Right lobe of liver (tissue), 6 donors: ENCODE data around the gene C15orf61. TPM values are rescaled to one million over a fixed set of nuclear protein-coding genes. Genes with fewer than 3 reads are reported as not detected.

Experiments
- ATAC-seq, 4 donors: fragments of 200-7000 bp; cut with Tn5 transposase; one replicate each; pipeline ENCODE4 v1.9.1; 2020; ENCODE audit warnings: mild to moderate bottlenecking in 4 of 4, moderate library complexity in 4 of 4
- DNase-seq, 3 donors: peaks; one replicate each; pipeline ENCODE4 v3.0.0-alpha.2; 2020
- H3K27ac ChIP-seq, 3 donors: fragments of 200-600 bp; one replicate each; pipeline ENCODE4 v1.8.0; 2022
- H3K27me3 ChIP-seq, 2 donors: fragments of 200-600 bp; one replicate each; pipeline ENCODE4 v1.8.0; 2022
- H3K36me3 ChIP-seq, 4 donors: fragments of 200-600 bp; sonication (generic) in 1 of 4; one replicate each; pipeline versions ENCODE4 v1.5.1 to v1.8.0; 2017 to 2022; ENCODE audit warnings: control low read depth in 1 of 4
- H3K4me1 ChIP-seq, 4 donors: fragments of 200-600 bp; sonication (generic) in 1 of 4; one replicate each; pipeline versions ENCODE4 v1.5.1 to v1.8.0; 2017 to 2022; ENCODE audit warnings: control low read depth in 1 of 4
- H3K4me3 ChIP-seq, 3 donors: fragments of 200-600 bp; one replicate each; pipeline ENCODE4 v1.8.0; 2022
- H3K9me3 ChIP-seq, 4 donors: fragments of 200-600 bp; sonication (generic) in 1 of 4; one replicate each; pipeline versions ENCODE4 v1.5.1 to v1.8.0; 2017 to 2022; ENCODE audit warnings: control low read depth in 1 of 4
- POLR2A ChIP-seq: fragments of 450-650 bp; IDR thresholded peaks from one replicate; pipeline ENCODE4 v1.6.1; 2017; ENCODE audit warnings: antibody characterized with exemption, mild to moderate bottlenecking
- WGBS: methylation state at CpG from one replicate; pipeline ENCODE4 v1.1.6; 2018; ENCODE audit warnings: low coverage, low lambda C conversion rate; ENCODE audit not compliant: insufficient coverage; ENCODE audit errors: missing lambda C conversion rate; 5-methylcytosine and 5-hydroxymethylcytosine counted together
- intact Hi-C, 2 donors: fragments of 100-400 bp; cut with DNase I; formaldehyde crosslinking; loops; one replicate each; pipeline versions ENCODE4 v1.11.2 to v1.14.1; 2022
- total RNA-seq, 6 experiments: library from RNA; depleted of rRNA in 2 of 6; stranded (reverse); fragments of >200 nt in 2 of 6; fragmentation: NEBNext Ultra II Directional in 3 of 6; extraction: Animal tissue kit (Norgen Biotek cat#: 25700) in 3 of 6; gene quantifications; one replicate each; pipeline versions ENCODE4 v1.1.0 to v1.2.4, GENCODE V29; 2016 to 2023
- TF ChIP-seq, protein P1 (sequence below), 4 donors: fragments of 200-600 bp in 3 of 4; fragments of 450-650 bp in 1 of 4; IDR thresholded peaks; one replicate each; pipeline versions ENCODE4 v1.5.1 to v1.8.0; 2016 to 2022; ENCODE audit warnings: antibody characterized with exemption in 4 of 4, mild to moderate bottlenecking in 2 of 4
- donor health status: DM: no; HTN: yes; CAD: no.
- donor health status: DM: no; HTN: no; CAD: no.
- donor health status: DM: no; HTN: no; CAD: no.
- donor health status: DM: no; HTN: yes; CAD: no.
- donor health status: DM: no; HTN: yes; CAD: no.

The C15orf61 gene
- total RNA-seq, 6 experiments from 2014 or later: 1.4 to 3.0 (median 2.3) TPM

DNA sequence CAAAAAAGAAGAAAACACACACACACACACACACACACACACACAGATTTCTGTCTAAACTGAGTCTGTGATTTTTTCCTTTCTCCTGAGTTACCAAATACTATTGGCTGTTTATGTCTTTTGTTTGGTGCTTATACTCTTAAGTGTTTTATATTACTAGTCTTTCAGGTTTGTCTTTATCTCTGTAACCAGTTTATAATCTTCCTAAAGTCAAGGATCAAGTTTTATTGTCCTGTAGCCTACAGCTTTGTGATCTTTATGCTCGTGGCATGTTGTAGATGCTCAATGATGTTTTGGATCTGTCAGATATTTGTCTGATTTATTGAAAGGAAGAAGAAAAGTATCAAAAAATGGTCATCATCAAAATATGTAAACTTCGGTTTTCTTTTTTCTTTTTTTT, 26.1 kb downstream of the C15orf61 start:
- no peak for TF ChIP-seq POLR2A
- TF ChIP-seq, protein P1, sequence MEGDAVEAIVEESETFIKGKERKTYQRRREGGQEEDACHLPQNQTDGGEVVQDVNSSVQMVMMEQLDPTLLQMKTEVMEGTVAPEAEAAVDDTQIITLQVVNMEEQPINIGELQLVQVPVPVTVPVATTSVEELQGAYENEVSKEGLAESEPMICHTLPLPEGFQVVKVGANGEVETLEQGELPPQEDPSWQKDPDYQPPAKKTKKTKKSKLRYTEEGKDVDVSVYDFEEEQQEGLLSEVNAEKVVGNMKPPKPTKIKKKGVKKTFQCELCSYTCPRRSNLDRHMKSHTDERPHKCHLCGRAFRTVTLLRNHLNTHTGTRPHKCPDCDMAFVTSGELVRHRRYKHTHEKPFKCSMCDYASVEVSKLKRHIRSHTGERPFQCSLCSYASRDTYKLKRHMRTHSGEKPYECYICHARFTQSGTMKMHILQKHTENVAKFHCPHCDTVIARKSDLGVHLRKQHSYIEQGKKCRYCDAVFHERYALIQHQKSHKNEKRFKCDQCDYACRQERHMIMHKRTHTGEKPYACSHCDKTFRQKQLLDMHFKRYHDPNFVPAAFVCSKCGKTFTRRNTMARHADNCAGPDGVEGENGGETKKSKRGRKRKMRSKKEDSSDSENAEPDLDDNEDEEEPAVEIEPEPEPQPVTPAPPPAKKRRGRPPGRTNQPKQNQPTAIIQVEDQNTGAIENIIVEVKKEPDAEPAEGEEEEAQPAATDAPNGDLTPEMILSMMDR (IDR thresholded peaks at IDR 0.05): no peak
- intact Hi-C loops: no loop called here
- WGBS: 88% methylated on average over 2 of the region's 2 CpGs
- ATAC-seq (no peak), DNase-seq (no peak)
- Histone ChIP-seq H3K9me3 (no peaks in the 10 kb centered on the region), H3K4me1 (peaks cover 0 to 10% (median 0%) of the 10 kb centered on the region in 4 donors), H3K36me3 (peaks cover 0 to 11% (median 2%) of the 10 kb centered on the region in 4 donors), H3K4me3 (no peak overlapping the region), H3K27me3 (no peaks in the 10 kb centered on the region), H3K27ac (no peak overlapping the region)

DNA sequence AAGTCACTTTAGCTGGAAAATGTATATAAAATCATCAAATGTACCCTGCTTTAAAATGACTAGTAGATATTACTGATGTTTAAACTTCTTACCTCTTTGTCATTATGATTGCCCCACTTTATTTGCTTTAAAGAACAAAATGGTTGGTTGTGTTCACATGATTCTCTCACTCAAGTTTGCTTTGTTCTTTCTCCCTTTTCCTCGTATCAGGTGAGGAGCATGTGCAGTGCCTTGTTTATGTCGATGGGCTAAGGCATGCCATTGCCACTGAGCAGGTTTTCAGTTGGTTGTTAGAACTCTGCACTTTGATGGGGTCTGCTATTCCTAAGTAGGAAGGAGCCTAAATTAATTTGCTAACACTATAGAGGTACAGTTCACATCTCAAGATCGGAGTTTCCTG, 26.9 kb downstream of the C15orf61 start:
- Histone ChIP-seq H3K4me1 (peaks cover 0 to 10% (median 0%) of the 10 kb centered on the region in 4 donors), H3K36me3 (peaks cover 0 to 11% (median 2%) of the 10 kb centered on the region in 4 donors), H3K9me3 (no peaks in the 10 kb centered on the region), H3K27me3 (no peaks in the 10 kb centered on the region), H3K4me3 (no peak overlapping the region), H3K27ac (no peak overlapping the region)
- ATAC-seq (no peak), DNase-seq (no peak)
- no peak for TF ChIP-seq POLR2A
- TF ChIP-seq, protein P1 (IDR thresholded peaks at IDR 0.05): no peak
- 71% methylated on average over 2 of the region's 3 CpGs for WGBS
- intact Hi-C loops: no loop called here

DNA sequence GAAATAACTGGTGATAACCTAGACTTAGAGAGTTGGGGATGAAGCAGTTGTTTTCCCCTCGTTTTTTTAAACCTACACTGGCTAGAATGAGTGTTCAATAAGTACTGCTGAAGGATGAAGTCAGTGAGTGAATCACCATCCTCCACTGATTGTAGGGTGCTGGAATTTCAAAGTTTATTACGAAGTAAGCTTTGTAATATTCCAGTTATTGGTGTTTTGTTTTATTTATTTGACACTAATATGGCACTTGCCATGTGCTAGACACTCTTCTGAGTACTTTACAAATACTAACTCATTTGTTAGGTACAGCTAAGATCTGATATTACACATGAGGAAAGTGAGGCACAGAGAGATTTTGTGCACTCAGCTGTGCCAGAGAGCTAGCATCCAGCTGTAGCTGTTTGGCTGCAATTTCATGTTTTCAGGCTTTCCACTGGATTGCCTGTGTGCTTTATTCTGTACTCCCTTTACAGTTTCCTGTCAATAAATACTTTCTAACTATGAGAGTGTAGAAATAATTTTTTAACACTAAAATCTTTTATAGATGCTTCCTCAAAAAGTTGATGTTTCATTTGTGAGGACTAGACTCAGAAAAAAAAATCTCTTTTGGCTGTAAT, 27.4 kb downstream of the C15orf61 start:
- peaks cover 0 to 11% (median 2%) of the 10 kb centered on the region in 4 donors for H3K36me3 ChIP-seq
- ATAC-seq (no peak), DNase-seq (no peak)
- H3K27ac ChIP-seq: no peak overlapping the region
- no peak for TF ChIP-seq POLR2A
- TF ChIP-seq, protein P1 (IDR thresholded peaks at IDR 0.05): no peak
- H3K4me1 ChIP-seq: peaks cover 0 to 10% (median 0%) of the 10 kb centered on the region in 4 donors
- intact Hi-C loops: no loop called here
- H3K9me3 ChIP-seq: no peaks in the 10 kb centered on the region
- H3K4me3 ChIP-seq: no peak overlapping the region
- 100% methylated on average over 2 of the region's 2 CpGs for whole genome bisulfite sequencing
- no peaks in the 10 kb centered on the region for H3K27me3 ChIP-seq

DNA sequence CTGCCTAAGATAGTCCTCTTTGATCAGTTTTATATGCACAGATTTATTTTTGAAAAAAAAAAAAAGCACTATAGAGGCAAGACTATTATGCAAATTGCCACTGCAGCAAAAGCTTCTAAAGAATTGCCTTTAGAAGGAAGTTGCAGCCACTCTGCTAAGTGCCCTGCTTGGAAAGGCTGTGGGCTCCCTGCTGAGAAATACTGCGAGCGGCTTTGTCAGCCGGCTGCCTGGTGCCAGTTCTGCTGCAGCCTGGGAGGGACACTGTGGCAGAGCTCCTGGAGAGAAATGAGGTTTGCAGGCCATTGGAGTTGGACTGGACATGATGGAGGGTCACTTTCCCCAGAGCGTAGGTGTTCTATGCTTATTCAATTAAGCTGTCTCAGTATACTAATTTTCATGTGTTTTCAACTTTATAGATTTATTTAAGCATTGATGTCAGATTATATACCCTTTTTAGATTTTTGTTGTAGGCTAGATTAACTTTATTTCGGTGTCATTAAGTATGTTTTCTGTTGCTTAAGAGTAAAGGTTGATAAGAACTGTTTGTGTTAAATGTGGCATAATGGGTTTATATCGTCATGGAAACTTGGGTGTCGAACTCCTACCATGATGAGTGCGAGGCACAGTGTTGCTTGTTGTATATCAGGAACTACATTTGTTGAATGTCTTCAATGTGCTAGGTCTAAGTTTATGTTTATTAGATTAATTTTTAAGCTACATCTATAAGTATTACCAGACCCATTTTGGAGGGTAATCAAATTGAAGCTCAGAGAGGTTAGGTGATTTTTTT, 28.1 kb downstream of the C15orf61 start:
- DNase-seq (no peak), ATAC-seq (no peak)

More for the DNA sequence above, 28.1 kb downstream of the C15orf61 start:
- no peaks in the 10 kb centered on the region for H3K27me3 ChIP-seq
- intact Hi-C loops: no loop called here
- TF ChIP-seq, protein P1 (IDR thresholded peaks at IDR 0.05): no peak
- TF ChIP-seq POLR2A: no peak
- H3K4me1 ChIP-seq: peaks cover 0 to 4% (median 0%) of the 10 kb centered on the region in 4 donors
- H3K9me3 ChIP-seq: no peaks in the 10 kb centered on the region
- H3K36me3 ChIP-seq: peaks cover 0 to 11% (median 2%) of the 10 kb centered on the region in 4 donors
- H3K27ac ChIP-seq: no peak overlapping the region
- 92% methylated on average over 8 of the region's 8 CpGs for WGBS
- no peak overlapping the region for H3K4me3 ChIP-seq
